GM19193 (cell line): ENCODE results near the gene ATP5IF1.

ENCODE experiments used
- POLR2A ChIP-seq: IDR thresholded peaks from 4 replicates; pipeline ENCODE4 v1.6.1; 2011; ENCODE audit not compliant: insufficient read depth, insufficient read length; ENCODE audit errors: extremely low read depth

The ATP5IF1 gene

DNA sequence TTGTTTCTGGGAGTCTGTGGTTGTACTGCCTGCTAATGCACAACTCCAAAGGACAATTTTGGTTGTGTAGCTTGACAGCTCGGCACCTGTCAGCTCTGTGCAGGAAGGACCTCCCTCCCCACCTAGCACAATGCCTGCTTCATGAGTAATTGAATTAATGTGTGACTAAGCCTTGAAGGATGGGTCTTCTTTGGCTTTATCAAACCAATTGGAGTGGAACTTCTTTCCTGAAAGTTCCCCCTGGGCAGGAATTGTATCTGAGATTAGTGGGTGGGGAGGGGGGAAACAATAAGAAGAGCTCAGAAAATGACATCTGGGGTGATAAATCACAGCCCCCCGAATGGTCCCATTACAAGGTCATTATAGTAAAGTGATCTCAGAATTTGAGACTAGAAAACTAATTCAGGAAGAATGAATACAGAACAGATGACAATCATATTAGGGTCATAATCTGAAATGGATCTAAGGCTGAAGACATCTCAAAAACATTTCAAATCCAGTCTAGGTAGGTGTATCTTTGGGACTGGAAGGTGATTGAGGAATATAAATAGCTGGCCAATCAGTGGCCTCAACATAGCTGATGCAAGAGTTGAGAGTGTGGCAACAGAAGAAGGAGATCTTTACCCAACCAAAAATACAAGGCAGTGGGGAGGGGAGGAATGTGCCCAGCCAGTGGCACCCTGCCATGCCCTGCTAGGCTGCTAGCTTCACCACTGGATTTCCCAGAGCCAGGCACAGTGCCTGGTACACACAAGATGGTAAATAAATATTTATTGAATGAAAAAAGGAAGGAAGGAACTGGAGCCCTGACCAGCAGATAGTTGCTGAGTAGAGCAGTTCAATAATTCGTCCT is 13.3 kb downstream of the ATP5IF1 start:
- TF ChIP-seq POLR2A: peak; percentile 23

DNA sequence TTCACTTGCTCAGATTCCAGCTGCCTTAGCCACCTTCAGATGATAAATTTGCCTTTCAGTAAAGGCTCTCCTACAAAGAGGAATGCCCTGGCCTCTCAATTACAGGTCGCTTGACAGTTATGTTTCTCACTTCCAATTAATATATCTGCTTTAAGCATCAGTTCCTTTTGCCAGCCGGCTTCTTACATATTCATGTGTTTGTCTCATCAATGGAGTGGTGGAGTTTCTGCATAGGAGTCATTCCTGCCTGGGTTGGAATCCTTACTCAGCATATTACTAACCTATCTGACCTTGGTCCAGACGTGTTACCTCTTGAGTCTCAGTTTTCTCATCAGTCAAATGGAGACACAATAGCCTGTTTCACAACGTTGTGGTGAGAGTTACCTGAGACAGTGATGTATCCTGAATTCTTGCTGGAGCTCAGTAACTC is 14.0 kb downstream of the ATP5IF1 start:
- TF ChIP-seq POLR2A: no peak

DNA sequence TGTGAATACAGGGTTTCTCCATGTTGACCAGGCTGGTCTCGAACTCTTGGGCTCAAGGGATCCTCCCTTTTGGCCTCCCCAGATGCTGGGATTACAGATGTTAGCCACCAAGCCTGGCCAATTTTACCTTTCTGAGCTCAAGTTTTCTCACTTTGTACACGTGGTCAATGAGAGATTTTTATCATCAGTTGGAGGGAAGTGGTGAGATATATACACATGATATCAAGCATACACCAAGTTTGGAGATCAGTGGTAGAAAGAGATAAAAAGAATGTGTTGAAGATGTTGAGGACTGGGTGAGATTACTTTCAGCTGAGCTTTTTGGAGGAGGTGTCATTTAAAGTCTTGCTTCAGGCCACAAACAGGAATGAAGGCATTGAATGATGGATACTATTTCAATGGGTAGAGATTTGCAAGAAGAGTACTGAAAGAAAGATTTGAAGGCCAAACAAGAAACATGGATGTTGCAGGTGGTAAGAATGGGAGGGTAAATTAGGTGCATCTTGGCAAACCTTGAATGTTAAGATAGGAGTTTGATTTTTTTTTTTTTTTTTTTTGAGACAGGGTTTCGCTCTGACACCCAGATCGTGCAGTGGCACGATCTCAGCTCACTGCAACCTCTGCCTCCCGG is 20.4 kb downstream of the ATP5IF1 start:
- no peak for TF ChIP-seq POLR2A

DNA sequence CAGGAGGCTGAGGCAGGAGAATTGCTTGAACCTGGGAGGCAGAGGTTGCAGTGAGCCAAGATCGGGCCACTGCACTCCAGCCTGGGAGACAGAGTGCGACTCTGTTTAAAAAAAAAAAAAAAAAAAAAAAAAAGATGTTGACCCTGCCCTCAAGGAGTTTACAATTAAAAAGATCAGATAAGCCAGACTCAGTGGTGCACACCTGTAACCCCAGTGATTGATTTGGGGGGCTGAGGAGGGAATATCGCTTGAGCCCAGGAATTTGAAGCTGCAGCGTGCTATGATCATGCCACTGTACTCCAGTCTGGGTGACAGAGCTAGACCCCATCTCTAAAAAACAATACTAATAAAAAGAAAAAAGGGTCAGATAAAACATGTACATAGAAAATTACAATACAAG is 21.8 kb downstream of the ATP5IF1 start:
- TF ChIP-seq POLR2A: no peak

DNA sequence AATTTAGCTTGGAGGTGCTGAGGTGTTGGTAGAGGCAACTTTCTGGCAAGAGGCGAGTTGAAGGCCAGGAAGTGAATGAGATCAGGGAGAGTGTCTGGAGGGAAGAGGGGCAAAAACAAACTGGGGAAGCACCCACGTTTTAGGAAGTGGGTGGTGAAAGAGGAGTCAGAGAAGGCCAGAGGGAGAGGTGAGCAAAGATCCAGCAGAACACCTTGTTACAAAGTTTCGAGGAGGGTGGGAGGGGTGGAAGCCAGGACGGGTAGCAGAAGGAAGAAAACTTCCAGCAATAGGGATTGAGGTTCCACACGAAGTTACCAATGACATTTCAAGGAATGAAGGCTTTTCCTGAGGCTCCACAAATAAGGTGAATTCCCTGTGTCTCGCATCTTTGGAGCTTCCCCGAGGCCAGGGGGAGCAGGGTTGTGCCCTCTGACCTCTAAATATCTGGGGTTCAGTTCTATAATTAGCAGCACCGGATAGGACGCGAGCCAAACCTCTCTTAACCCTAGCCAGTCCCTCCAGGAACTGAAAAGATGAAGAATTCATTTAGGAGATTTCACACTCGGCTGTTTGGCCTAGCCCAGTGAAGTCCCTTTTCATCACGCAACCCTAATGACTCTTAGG is 22.8 kb downstream of the ATP5IF1 start:
- no peak for TF ChIP-seq POLR2A

DNA sequence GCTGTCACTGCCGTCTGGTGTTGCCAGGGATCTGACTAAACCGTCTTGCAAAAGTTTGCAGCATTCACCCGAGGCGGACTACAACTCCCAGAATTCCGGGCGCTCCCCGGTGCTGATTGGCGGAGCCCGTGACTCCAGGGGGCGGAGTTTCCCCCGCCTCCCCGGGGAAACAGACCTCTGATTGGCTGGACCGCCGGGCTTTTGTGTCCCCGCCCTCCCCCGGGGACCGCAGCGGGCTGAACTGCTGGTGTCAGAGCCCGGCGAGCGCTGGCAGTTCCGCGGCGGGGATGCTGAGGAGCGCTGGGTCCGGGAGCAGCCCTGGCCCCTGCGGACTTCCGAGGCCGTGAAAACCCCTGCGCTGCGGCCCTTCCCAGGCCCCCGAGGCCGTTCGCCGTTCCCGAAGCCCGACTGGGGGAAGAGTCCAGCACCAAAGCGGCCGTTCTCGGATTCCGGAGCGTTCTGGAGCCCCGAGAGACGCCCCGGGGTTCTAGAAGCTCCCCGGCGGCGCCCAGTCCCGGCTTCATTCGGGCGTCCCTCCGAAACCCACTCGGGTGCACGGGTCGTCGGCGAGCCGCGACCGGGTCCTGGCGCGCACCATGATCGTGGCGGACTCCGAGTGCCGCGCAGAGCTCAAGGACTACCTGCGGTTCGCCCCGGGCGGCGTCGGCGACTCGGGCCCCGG is 23.5 kb downstream of the ATP5IF1 start, which contains the start of gene SESN2:
Gene SESN2 (plus strand): TSS at position 267 of the 682 bp plus-strand sequence. CDS start 330 bp downstream, at position 597.
- TF ChIP-seq POLR2A: peak; percentile 98

DNA sequence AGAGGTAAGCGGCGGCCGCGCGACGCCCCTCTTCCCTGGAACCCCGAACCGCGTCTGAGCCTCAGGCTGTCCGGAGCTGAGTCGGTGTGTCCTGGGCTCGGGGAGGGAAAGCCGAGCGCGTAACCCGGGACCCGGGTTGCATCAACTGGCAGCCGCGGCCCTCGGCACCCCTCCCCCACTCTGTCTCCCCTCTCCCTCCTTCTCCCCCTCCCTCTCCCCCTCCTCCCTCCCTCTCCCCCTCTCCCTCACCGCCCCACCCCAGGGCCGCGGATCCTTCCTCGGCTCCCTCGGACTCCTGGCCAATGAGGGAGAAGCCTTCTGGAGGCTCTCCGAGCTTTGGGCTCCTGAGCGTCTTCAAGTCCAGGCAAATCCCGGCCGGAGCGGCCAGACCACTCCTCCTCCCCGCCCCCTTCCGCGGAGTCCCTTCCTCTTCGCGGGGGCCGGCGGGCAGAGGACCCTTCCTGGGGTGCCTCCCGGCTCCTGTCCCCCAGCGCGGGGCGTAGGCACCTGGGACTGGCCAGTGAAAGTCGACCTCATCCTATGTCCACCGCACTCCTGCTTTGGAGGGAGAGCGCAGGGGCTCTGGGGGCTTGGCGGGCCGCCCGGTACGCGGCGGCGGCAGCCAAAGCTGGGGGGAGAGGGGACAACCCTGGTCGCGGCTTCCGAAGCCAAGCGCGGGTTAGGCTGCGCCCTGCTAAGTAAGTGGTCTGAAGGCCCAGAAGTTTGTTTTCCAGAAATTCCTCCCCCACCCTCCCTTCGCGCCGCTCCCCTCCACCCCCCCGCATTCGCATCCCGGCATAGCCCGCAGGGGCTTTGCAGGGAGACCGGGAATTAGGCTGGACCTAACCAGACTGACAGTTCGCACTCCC is 24.2 kb downstream of the ATP5IF1 start:
- no peak for TF ChIP-seq POLR2A

DNA sequence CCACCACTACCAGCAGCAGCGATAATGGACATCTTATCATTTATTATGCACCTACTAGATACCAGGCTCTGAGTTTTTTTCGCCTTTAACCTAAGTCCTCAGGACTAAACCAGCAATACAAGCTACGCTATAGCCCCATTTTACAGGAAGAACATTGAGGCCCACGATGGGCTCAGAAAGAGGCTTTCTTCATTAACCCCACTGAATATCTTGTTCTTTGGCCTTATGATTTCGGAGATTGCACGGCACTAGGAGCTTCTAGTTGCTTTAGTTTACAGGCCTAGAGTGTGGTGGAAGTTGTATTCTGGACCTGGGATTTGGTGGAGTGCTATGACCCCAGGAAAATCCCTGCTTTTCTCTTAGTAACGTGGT is 24.9 kb downstream of the ATP5IF1 start:
- TF ChIP-seq POLR2A: no peak

DNA sequence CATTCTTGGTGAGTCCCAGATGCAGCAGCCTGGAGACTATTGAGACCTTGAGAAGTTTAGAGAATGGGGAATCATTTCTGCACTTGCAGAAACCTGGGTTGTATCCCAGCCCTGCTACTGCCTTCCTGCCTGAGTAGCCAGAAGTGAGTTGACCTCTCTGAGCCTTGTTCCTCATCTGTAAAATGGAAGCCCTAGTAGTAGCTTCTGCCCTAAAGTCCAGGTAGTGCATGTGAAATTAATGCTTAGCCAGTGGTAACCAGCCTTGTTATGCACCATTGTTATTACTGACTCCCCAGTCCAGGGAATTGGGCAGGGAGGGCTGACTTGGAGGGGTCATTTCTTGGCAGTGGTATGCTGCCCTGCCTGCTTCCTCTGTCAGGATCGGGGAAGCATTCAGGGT is 29.0 kb downstream of the ATP5IF1 start:
- no peak for TF ChIP-seq POLR2A

DNA sequence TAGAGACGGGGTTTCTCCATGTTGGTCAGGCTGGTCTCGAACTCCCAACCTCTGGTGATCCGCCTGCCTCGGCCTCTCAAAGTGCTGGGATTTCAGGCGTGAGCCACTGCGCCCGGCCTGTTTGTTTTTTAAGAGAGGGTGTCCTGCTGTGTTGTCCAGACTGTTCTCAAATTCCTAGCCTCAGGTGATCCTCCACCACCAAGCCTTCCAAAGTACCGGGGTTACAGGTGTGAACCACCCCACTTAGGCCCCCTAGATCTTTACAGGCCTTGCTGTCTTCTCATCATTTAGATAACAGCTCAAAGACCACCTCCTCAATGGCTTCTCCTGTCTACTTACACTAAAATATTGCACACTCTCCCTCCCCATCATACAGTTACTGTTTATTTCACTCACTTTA is 29.7 kb downstream of the ATP5IF1 start:
- no peak for TF ChIP-seq POLR2A

DNA sequence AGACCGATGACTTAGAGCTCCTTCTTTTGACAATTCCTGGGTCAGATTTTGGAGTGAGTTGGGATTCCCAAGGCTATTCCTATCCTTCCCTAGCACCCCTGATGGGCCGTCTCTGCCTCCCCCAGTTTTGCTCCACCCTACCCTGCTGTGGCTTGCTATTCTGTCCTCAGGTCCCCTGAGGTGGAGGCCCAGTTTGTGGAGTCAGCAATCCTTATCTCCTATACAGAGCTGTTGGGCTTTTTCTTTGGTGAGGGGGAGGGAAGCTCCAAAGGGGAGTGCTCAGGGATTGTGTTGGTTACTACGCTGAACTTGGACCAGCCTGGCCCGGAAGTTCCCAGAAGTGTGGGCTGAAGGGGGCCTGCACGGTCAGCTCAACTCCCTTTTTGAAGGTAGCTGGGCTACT is 31.0 kb downstream of the ATP5IF1 start:
- no peak for TF ChIP-seq POLR2A

DNA sequence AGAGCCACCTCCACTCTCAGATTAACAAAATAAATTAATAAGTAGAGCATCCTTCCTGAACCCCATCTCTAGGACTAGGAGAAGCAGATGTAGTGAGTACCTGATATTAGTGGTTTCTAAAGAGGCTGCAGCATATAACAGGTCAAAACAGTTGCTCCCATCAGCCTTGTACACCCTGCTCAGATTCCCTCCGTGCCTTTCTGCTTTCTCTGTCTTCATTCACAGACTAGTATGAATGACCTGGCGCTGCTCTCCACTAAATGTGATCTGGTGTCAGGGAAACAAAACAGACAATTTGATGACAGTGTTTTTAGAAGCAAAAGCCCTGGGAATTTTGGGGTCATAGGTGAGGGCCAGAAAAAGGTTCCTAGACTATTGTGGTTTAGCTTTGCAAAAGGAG is 31.7 kb downstream of the ATP5IF1 start:
- TF ChIP-seq POLR2A: no peak

DNA sequence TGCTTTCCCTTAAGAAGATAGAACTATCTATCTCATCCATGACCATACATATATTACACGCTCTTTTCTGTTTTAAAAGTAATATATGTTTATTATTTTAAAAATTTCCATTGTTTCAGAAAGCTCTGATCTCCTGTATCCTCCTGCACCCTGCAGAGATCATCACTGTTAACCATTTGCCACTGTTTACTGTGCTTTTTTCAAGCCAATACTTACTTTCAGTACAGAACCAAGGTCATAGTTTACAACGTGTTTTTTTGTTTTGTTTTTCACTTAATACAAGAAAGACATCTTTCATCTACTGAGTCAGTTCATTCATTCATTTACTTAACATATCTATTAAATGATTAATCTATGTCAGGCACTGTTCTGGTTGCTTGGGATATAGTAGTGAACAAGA is 33.6 kb downstream of the ATP5IF1 start:
- TF ChIP-seq POLR2A: no peak

DNA sequence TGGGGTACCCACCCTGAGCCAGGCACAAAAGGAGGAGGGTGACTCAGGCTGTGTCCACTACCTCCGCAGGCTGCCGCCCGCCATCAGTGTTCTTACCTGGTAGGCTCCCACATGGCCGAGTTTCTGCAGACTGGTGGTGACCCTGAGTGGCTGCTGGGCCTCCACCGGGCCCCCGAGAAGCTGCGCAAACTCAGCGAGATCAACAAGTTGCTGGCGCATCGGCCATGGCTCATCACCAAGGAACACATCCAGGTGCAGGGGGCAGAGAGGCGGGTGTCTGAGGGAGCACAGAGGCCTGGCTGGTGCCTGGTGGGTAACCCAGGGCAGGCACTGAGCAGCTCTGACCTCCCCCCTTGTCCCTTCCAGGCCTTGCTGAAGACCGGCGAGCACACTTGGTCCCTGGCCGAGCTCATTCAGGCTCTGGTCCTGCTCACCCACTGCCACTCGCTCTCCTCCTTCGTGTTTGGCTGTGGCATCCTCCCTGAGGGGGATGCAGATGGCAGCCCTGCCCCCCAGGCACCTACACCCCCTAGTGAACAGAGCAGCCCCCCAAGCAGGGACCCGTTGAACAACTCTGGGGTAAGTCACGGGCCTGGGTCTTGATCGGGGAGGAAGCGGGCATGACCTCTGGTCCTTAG is 36.4 kb downstream of the ATP5IF1 start:
- TF ChIP-seq POLR2A: no peak
